Stomach (tissue), 9 donors: Measurements from ENCODE around the gene TYROBP. TPM values are rescaled to one million over a fixed set of nuclear protein-coding genes. Genes with fewer than 3 reads are reported as not detected.

Source experiments
- DNase-seq, 2 donors: peaks; one replicate each; pipeline versions ENCODE4 v3.0.0 to v3.0.0-alpha.2; 2013 to 2019
- H3K27ac ChIP-seq, 5 donors: fragments of 200-600 bp in 4 of 5; sonication (generic) in 4 of 5; one replicate each; pipeline ENCODE4 v1.5.1; 2013 to 2019; ENCODE audit warnings: mild to moderate bottlenecking in 1 of 5, moderate library complexity in 1 of 5
- H3K27me3 ChIP-seq, 3 donors: fragments of 200-600 bp; sonication (generic); one replicate each; pipeline ENCODE4 v1.5.1; 2017 to 2019; ENCODE audit warnings: mixed run types in 1 of 3
- H3K36me3 ChIP-seq, 4 donors: fragments of 200-600 bp; sonication (generic); 1 replicate in 3 of 4; 2 replicates in 1 of 4; pipeline ENCODE4 v1.5.1; 2016 to 2019
- H3K4me1 ChIP-seq, 4 donors: fragments of 200-600 bp; sonication (generic); one replicate each; pipeline ENCODE4 v1.5.1; 2016 to 2019
- H3K4me3 ChIP-seq, 4 donors: fragments of 200-600 bp; sonication (generic) in 3 of 4; one replicate each; pipeline ENCODE4 v1.5.1; 2016 to 2019; ENCODE audit warnings: mild to moderate bottlenecking in 1 of 4
- H3K9me3 ChIP-seq, 4 donors: fragments of 200-600 bp; sonication (generic); one replicate each; pipeline ENCODE4 v1.5.1; 2016 to 2019
- EP300 ChIP-seq: sonication (generic); formaldehyde crosslinking; IDR thresholded peaks from one replicate; pipeline ENCODE4 v1.6.1; 2017; ENCODE audit warnings: antibody characterized with exemption
- POLR2A ChIP-seq, 4 donors: fragments of 450-650 bp; IDR thresholded peaks; one replicate each; pipeline ENCODE4 v1.6.1; 2016; ENCODE audit warnings: antibody characterized with exemption in 4 of 4, control low read depth in 2 of 4, mild to moderate bottlenecking in 1 of 4, moderate library complexity in 1 of 4
- POLR2AphosphoS5 ChIP-seq, 3 donors: sonication (generic); formaldehyde crosslinking; IDR thresholded peaks; one replicate each; pipeline ENCODE4 v1.6.1; 2016; ENCODE audit warnings: antibody characterized with exemption in 3 of 3
- WGBS, 5 donors: extraction: QIAGEN DNeasy Blood & Tissue Kit in 3 of 5; methylation state at CpG; one replicate each; pipeline versions ENCODE4 v1.1.5 to v1.1.7; 2013 to 2018; 5-methylcytosine and 5-hydroxymethylcytosine counted together
- intact Hi-C: fragments of 100-400 bp; cut with DNase I; formaldehyde crosslinking; loops from one replicate; pipeline ENCODE4 v1.15.1; 2023; ENCODE audit warnings: low total_unique reads
- polyA plus RNA-seq, 3 donors: library from polyadenylated mRNA; stranded (reverse); fragments of 200-250 nt; gene quantifications; one replicate each; pipeline ENCODE4 v1.2.3, GENCODE V29; 2013
- small RNA-seq, 4 donors: library from RNA; depleted of rRNA; stranded (forward); fragments of <200 nt; gene quantifications; one replicate each; pipeline ENCODE3, GENCODE V24; 2016
- total RNA-seq, 5 donors: library from RNA; depleted of rRNA; stranded (reverse); fragments of >200 nt; gene quantifications; one replicate each; pipeline versions ENCODE4 v1.1.0 to v1.2.3, GENCODE V29; 2014 to 2016
- TF ChIP-seq, protein P1 (sequence below), 7 experiments: fragments of 450-650 bp in 4 of 7; fragments of 200-600 bp in 3 of 7; sonication (generic) in 3 of 7; IDR thresholded peaks; one replicate each; pipeline ENCODE4 v1.5.1; 2016 to 2019; ENCODE audit warnings: antibody characterized with exemption in 7 of 7, control low read depth in 2 of 7, mild to moderate bottlenecking in 1 of 7
- donor health status: healthy with polysubstance abuse.
- donor health status: Bipolar disorder and iron deficiency.
- donor health status: healthy.

Gene TYROBP
- total and polyA plus RNA-seq, 8 donors: 9.4 to 106 (median 55.4) TPM; not detected in 2

DNA sequence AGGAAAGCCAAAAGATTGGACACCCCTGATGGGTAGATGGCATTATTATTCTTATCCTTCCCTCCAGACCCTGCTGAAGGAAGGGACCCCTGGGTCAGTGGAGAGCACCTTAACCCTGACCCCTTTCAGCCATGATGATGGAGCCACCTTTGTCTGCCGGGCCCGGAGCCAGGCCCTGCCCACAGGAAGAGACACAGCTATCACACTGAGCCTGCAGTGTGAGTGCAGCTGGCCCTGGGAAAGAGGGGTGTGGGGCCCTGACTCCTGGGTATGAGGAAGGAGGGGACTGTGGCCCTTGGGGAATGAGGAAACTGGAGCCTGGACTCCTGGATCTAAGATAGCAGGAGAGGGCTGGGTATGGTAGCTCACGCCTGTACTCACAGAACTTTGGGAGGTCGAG lies 48.7 kb downstream of the TYROBP start:
- H3K4me3 ChIP-seq: no peak overlapping the region
- H3K36me3 ChIP-seq: no peaks in the 10 kb centered on the region
- intact Hi-C loops: no loop called here
- WGBS, 5 donors: 52 to 74% (median 63%) methylated on average over 4 of the region's 4 CpGs
- no peaks in the 10 kb centered on the region for H3K9me3 ChIP-seq
- H3K27ac ChIP-seq: no peak overlapping the region
- no peak for TF ChIP-seq EP300
- no peak for TF ChIP-seq POLR2AphosphoS5 (IDR thresholded peaks at IDR 0.05)
- no peak for TF ChIP-seq POLR2A (IDR thresholded peaks at IDR 0.05)
- TF ChIP-seq, protein P1, sequence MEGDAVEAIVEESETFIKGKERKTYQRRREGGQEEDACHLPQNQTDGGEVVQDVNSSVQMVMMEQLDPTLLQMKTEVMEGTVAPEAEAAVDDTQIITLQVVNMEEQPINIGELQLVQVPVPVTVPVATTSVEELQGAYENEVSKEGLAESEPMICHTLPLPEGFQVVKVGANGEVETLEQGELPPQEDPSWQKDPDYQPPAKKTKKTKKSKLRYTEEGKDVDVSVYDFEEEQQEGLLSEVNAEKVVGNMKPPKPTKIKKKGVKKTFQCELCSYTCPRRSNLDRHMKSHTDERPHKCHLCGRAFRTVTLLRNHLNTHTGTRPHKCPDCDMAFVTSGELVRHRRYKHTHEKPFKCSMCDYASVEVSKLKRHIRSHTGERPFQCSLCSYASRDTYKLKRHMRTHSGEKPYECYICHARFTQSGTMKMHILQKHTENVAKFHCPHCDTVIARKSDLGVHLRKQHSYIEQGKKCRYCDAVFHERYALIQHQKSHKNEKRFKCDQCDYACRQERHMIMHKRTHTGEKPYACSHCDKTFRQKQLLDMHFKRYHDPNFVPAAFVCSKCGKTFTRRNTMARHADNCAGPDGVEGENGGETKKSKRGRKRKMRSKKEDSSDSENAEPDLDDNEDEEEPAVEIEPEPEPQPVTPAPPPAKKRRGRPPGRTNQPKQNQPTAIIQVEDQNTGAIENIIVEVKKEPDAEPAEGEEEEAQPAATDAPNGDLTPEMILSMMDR (IDR thresholded peaks at IDR 0.05): no peak
- no peak for DNase-seq
- peaks cover 15 to 31% (median 28%) of the 10 kb centered on the region in 4 donors for H3K4me1 ChIP-seq
- H3K27me3 ChIP-seq: peaks cover 11 to 97% (median 61%) of the 10 kb centered on the region in 3 donors

GRCh38 chr19:35858311-35858710 lies 49.8 kb downstream of the TYROBP start:
- Histone ChIP-seq H3K27ac (no peak overlapping the region), H3K36me3 (no peaks in the 10 kb centered on the region), H3K27me3 (peaks cover 11 to 100% (median 70%) of the 10 kb centered on the region in 3 donors), H3K4me1 (peaks cover 15 to 31% (median 28%) of the 10 kb centered on the region in 4 donors), H3K4me3 (no peak overlapping the region), H3K9me3 (no peaks in the 10 kb centered on the region)
- 81 to 94% (median 85%) methylated on average over 4 to 6 of the region's 6 CpGs for WGBS, 5 donors
- intact Hi-C loops: no loop called here
- TF ChIP-seq POLR2A (IDR thresholded peaks at IDR 0.05) (no peak), POLR2AphosphoS5 (IDR thresholded peaks at IDR 0.05) (no peak), EP300 (no peak)
- TF ChIP-seq, protein P1 (IDR thresholded peaks at IDR 0.05): no peak
- no peak for DNase-seq

- intact Hi-C loops: no loop called here
- Histone ChIP-seq H3K27ac (peak within 1 kb of the TSS in 1 of 5 donors; percentile 20), H3K9me3 (no peaks in the 10 kb centered on the region), H3K27me3 (peaks cover 11 to 100% (median 68%) of the 10 kb centered on the region in 3 donors), H3K4me1 (peaks cover 15 to 31% (median 28%) of the 10 kb centered on the region in 4 donors), H3K4me3 (peak within 1 kb of the TSS; percentile 38 to 69 (median 57)), H3K36me3 (no peaks in the 10 kb centered on the region)
- TF ChIP-seq POLR2AphosphoS5 (IDR thresholded peaks at IDR 0.05) (no peak), POLR2A (IDR thresholded peaks at IDR 0.05) (no peak), EP300 (no peak)
- TF ChIP-seq, protein P1 (IDR thresholded peaks at IDR 0.05): no peak
- WGBS, 5 donors: 0 to 2% (median 1%) methylated on average over 18 to 42 of the region's 42 CpGs
- peak in 1 of 2 donors; percentile 69 for DNase-seq
Observed at GRCh38 chr19:35856546-35857149, 51.4 kb downstream of the TYROBP start, which contains the start of gene KIRREL2. KIRREL2 (plus strand) TSS chr19:35856911; CDS start chr19:35857120, 209 bp downstream.

Small RNA genes within 50 kb of the gene (small RNA-seq; reads per million reads assigned to genes)
- gene AF038458.1 (0 reads per million in 4 donors), gene RN7SL402P (0 reads per million in 4 donors)

Other genes starting within 250 kb of the TYROBP start
- not detected for gene UPK1A, start 241.8 kb downstream of the TYROBP start, total RNA-seq
- gene UPK1A, start 241.8 kb downstream of the TYROBP start, polyA plus RNA-seq: under 1 TPM in 1 of 3 donors, not detected in 2; 0.08 TPM
- 1 to 10 TPM in 1 of 5 donors, not detected in 4; 8.2 TPM for gene ZBTB32, start 203.7 kb downstream of the TYROBP start, total RNA-seq
- under 1 TPM in 2 of 3 donors, not detected in 1; 0.43 to 0.46 TPM for gene ZBTB32, start 203.7 kb downstream of the TYROBP start, polyA plus RNA-seq
- gene KMT2B, start 190.3 kb downstream of the TYROBP start, total RNA-seq: 10 to 100 TPM in 4 of 5 donors, 1 to 10 TPM in 1; 8.3 to 92.4 (median 24.9) TPM
- gene KMT2B, start 190.3 kb downstream of the TYROBP start, polyA plus RNA-seq: 10 to 100 TPM; 13.9 to 22.6 (median 15.1) TPM
- 10 to 100 TPM in 2 of 5 donors, 1 to 10 TPM in 3; 3.6 to 36.8 (median 9.0) TPM for gene IGFLR1, start 165.8 kb downstream of the TYROBP start, total RNA-seq
- gene IGFLR1, start 165.8 kb downstream of the TYROBP start, polyA plus RNA-seq: 10 to 100 TPM in 1 of 3 donors, 1 to 10 TPM in 2; 6.4 to 15.6 (median 9.8) TPM
- gene U2AF1L4, start 162.9 kb downstream of the TYROBP start, total RNA-seq: 10 to 100 TPM; 11.4 to 98.0 (median 57.1) TPM
- gene U2AF1L4, start 162.9 kb downstream of the TYROBP start, polyA plus RNA-seq: 10 to 100 TPM; 27.6 to 53.0 (median 44.8) TPM
- 10 to 100 TPM in 3 of 5 donors, 1 to 10 TPM in 1, not detected in 1; 9.3 to 58.0 (median 32.2) TPM for gene PSENEN, start 162.6 kb downstream of the TYROBP start, total RNA-seq
- 100 to 1,000 TPM in 1 of 3 donors, 10 to 100 TPM in 2; 49.2 to 101 (median 51.0) TPM for gene PSENEN, start 162.6 kb downstream of the TYROBP start, polyA plus RNA-seq
- 10 to 100 TPM in 3 of 5 donors, 1 to 10 TPM in 2; 2.3 to 26.5 (median 17.9) TPM for gene LIN37, start 159.7 kb downstream of the TYROBP start, total RNA-seq
- 10 to 100 TPM; 21.5 to 44.9 (median 29.2) TPM for gene LIN37, start 159.7 kb downstream of the TYROBP start, polyA plus RNA-seq
- gene HSPB6, start 151.3 kb downstream of the TYROBP start, total RNA-seq: 100 to 1,000 TPM in 3 of 5 donors, 10 to 100 TPM in 2; 25.0 to 492 (median 209) TPM
- gene HSPB6, start 151.3 kb downstream of the TYROBP start, polyA plus RNA-seq: 10 to 100 TPM; 45.0 to 84.9 (median 71.5) TPM
- 10 to 100 TPM in 4 of 5 donors, 1 to 10 TPM in 1; 5.9 to 61.3 (median 36.5) TPM for gene PROSER3, start 150.1 kb downstream of the TYROBP start, total RNA-seq
- 1 to 10 TPM; 3.6 to 6.7 (median 4.5) TPM for gene PROSER3, start 150.1 kb downstream of the TYROBP start, polyA plus RNA-seq
- gene ARHGAP33, start 132.7 kb downstream of the TYROBP start, total RNA-seq: 10 to 100 TPM in 4 of 5 donors, 1 to 10 TPM in 1; 5.1 to 73.6 (median 25.4) TPM
- 1 to 10 TPM; 1.4 to 8.0 (median 6.9) TPM for gene ARHGAP33, start 132.7 kb downstream of the TYROBP start, polyA plus RNA-seq
- not detected for gene PRODH2, start 95.5 kb downstream of the TYROBP start, total RNA-seq
- gene PRODH2, start 95.5 kb downstream of the TYROBP start, polyA plus RNA-seq: under 1 TPM in 1 of 3 donors, not detected in 2; 0.23 TPM
- 10 to 100 TPM in 1 of 5 donors, 1 to 10 TPM in 1, under 1 TPM in 1, not detected in 2; 0.37 to 17.9 (median 5.4) TPM for gene NPHS1, start 55.8 kb downstream of the TYROBP start, total RNA-seq
- gene NPHS1, start 55.8 kb downstream of the TYROBP start, polyA plus RNA-seq: under 1 TPM; 0.10 to 0.61 (median 0.25) TPM
- under 1 TPM in 2 of 5 donors, not detected in 3; 0.43 to 0.73 TPM for gene KIRREL2, start 51.4 kb downstream of the TYROBP start, total RNA-seq
- under 1 TPM in 2 of 3 donors, not detected in 1; 0.56 to 0.65 TPM for gene KIRREL2, start 51.4 kb downstream of the TYROBP start, polyA plus RNA-seq
- gene APLP1, start 39.7 kb downstream of the TYROBP start, total RNA-seq: 10 to 100 TPM in 4 of 5 donors, 1 to 10 TPM in 1; 5.3 to 76.5 (median 18.8) TPM
- 10 to 100 TPM; 12.5 to 31.3 (median 18.1) TPM for gene APLP1, start 39.7 kb downstream of the TYROBP start, polyA plus RNA-seq
- gene NFKBID, start 7.8 kb downstream of the TYROBP start, total RNA-seq: 10 to 100 TPM in 3 of 5 donors, 1 to 10 TPM in 1, not detected in 1; 6.6 to 42.0 (median 17.6) TPM
- gene NFKBID, start 7.8 kb downstream of the TYROBP start, polyA plus RNA-seq: 1 to 10 TPM; 2.4 to 7.1 (median 3.3) TPM
- gene HCST, start 5.8 kb downstream of the TYROBP start, total RNA-seq: 10 to 100 TPM in 1 of 5 donors, 1 to 10 TPM in 1, not detected in 3; 5.0 to 12.5 TPM
- gene HCST, start 5.8 kb downstream of the TYROBP start, polyA plus RNA-seq: 10 to 100 TPM in 1 of 3 donors, 1 to 10 TPM in 2; 8.2 to 11.3 (median 9.2) TPM
- gene LRFN3, start 28.1 kb upstream of the TYROBP start, total RNA-seq: 10 to 100 TPM in 2 of 5 donors, 1 to 10 TPM in 2, under 1 TPM in 1; 0.73 to 48.1 (median 4.0) TPM
- gene LRFN3, start 28.1 kb upstream of the TYROBP start, polyA plus RNA-seq: 1 to 10 TPM; 2.0 to 6.7 (median 2.6) TPM
- 10 to 100 TPM in 3 of 5 donors, 1 to 10 TPM in 1, not detected in 1; 8.0 to 38.1 (median 21.1) TPM for gene SDHAF1, start 86.9 kb upstream of the TYROBP start, total RNA-seq
- 10 to 100 TPM; 19.2 to 31.2 (median 28.3) TPM for gene SDHAF1, start 86.9 kb upstream of the TYROBP start, polyA plus RNA-seq
- 10 to 100 TPM in 1 of 5 donors, 1 to 10 TPM in 3, not detected in 1; 1.3 to 11.2 (median 5.4) TPM for gene SYNE4, start 100.5 kb upstream of the TYROBP start, total RNA-seq
- 1 to 10 TPM; 3.5 to 5.8 (median 4.6) TPM for gene SYNE4, start 100.5 kb upstream of the TYROBP start, polyA plus RNA-seq
- 100 to 1,000 TPM in 2 of 5 donors, 10 to 100 TPM in 1, 1 to 10 TPM in 2; 8.8 to 187 (median 44.2) TPM for gene ALKBH6, start 105.9 kb upstream of the TYROBP start, total RNA-seq
- 10 to 100 TPM in 2 of 3 donors, 1 to 10 TPM in 1; 9.8 to 25.8 (median 13.7) TPM for gene ALKBH6, start 105.9 kb upstream of the TYROBP start, polyA plus RNA-seq
- gene CLIP3, start 124.6 kb upstream of the TYROBP start, total RNA-seq: 10 to 100 TPM in 1 of 5 donors, 1 to 10 TPM in 4; 1.8 to 17.1 (median 7.5) TPM
- gene CLIP3, start 124.6 kb upstream of the TYROBP start, polyA plus RNA-seq: 1 to 10 TPM; 4.5 to 8.3 (median 5.5) TPM
- gene THAP8, start 146.0 kb upstream of the TYROBP start, total RNA-seq: 10 to 100 TPM in 1 of 5 donors, 1 to 10 TPM in 1, under 1 TPM in 2, not detected in 1; 0.29 to 12.8 (median 5.1) TPM
- gene THAP8, start 146.0 kb upstream of the TYROBP start, polyA plus RNA-seq: 1 to 10 TPM; 4.4 to 4.7 (median 4.7) TPM
- gene WDR62, start 146.6 kb upstream of the TYROBP start, total RNA-seq: 10 to 100 TPM in 1 of 5 donors, 1 to 10 TPM in 3, under 1 TPM in 1; 0.29 to 15.2 (median 2.7) TPM
- gene WDR62, start 146.6 kb upstream of the TYROBP start, polyA plus RNA-seq: 1 to 10 TPM in 2 of 3 donors, under 1 TPM in 1; 0.31 to 1.3 (median 1.2) TPM
- gene OVOL3, start 202.8 kb upstream of the TYROBP start, total RNA-seq: not detected
- gene OVOL3, start 202.8 kb upstream of the TYROBP start, polyA plus RNA-seq: not detected
- 100 to 1,000 TPM in 1 of 5 donors, 10 to 100 TPM in 4; 16.2 to 199 (median 42.8) TPM for gene POLR2I, start 206.6 kb upstream of the TYROBP start, total RNA-seq
- 100 to 1,000 TPM in 2 of 3 donors, 10 to 100 TPM in 1; 84.0 to 123 (median 117) TPM for gene POLR2I, start 206.6 kb upstream of the TYROBP start, polyA plus RNA-seq
- gene TBCB, start 207.2 kb upstream of the TYROBP start, total RNA-seq: 100 to 1,000 TPM in 1 of 5 donors, 10 to 100 TPM in 4; 32.1 to 263 (median 71.0) TPM
- 100 to 1,000 TPM; 137 to 165 (median 140) TPM for gene TBCB, start 207.2 kb upstream of the TYROBP start, polyA plus RNA-seq
- 100 to 1,000 TPM in 4 of 5 donors, 10 to 100 TPM in 1; 93.7 to 188 (median 115) TPM for gene CAPNS1, start 231.8 kb upstream of the TYROBP start, total RNA-seq
- gene CAPNS1, start 231.8 kb upstream of the TYROBP start, polyA plus RNA-seq: 100 to 1,000 TPM; 500 to 575 (median 554) TPM
- 10 to 100 TPM in 2 of 5 donors, 1 to 10 TPM in 2, not detected in 1; 4.0 to 21.0 (median 10.4) TPM for gene COX7A1, start 244.2 kb upstream of the TYROBP start, total RNA-seq
- 10 to 100 TPM; 31.9 to 43.4 (median 32.7) TPM for gene COX7A1, start 244.2 kb upstream of the TYROBP start, polyA plus RNA-seq